ENCODE measurements around the gene ANXA5. TPM values are rescaled to one million over a fixed set of nuclear protein-coding genes. Genes with fewer than 3 reads are reported as not detected.

ANXA5 gene
- total and polyA plus RNA-seq, 2 donors (not counting 1 experiment from before 2014, with no cell fraction given), result 42.4 to 67.8 TPM

DNA sequence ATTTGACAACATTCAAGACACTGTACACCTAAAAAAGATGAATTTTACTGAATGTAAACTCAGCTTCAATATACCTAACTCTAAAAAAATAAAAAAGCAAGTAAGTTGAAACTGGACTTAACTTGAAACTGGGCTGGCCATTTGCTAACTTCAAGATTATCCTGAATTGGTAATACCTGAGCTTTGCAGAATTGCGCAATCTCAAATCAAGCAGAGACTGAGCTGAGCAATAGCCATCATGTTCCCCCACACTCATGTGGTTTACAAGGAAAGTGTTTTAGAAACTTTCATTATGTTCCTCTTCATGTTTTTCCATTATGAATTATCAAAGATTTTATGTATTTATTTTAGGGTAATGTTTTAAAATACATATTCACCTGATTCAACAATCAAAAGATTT lies 38.7 kb downstream of the ANXA5 start:
- H2AFZ ChIP-seq (ENCODE audit: insufficient read depth, low read depth, low read length, poor library complexity, severe bottlenecking), result no peak overlapping the region
- Mint-ChIP-seq H3K27me3 (no peaks in the 10 kb centered on the region), H3K4me1 (peaks cover 10% of the 10 kb centered on the region), H3K27ac (no peak overlapping the region), H3K4me3 (no peak overlapping the region), H3K9me3 (ENCODE audit: insufficient read depth) (no peaks in the 10 kb centered on the region)
- WGBS (ENCODE audit: insufficient coverage), result no CpG with 5 or more reads among the region's 1 CpG
- peaks cover 0 to 3% of the 10 kb centered on the region in 2 donors for H3K4me1 ChIP-seq (ENCODE audit: control insufficient read depth in 2 of 2, insufficient read depth in 2 of 2, low read length in 2 of 2)
- H3K79me2 ChIP-seq (ENCODE audit: control insufficient read depth, insufficient read depth, low read length), result no peaks in the 10 kb centered on the region
- no peak overlapping the region for H3K4me3 ChIP-seq (ENCODE audit: control extremely low read depth in 1 of 5, extremely low read depth in 1 of 5, insufficient read depth in 1 of 5, low read depth in 2 of 5, low read length in 4 of 5)
- POLR2A ChIA-PET, result no interaction called here
- peaks cover 0 to 1% (median 0%) of the 10 kb centered on the region in 3 donors for H3K9me3 ChIP-seq (ENCODE audit: control extremely low read depth in 1 of 3, control insufficient read depth in 2 of 3, insufficient read depth in 1 of 3, low read length in 2 of 3)
- H3K27ac ChIP-seq (ENCODE audit: low read length in 2 of 2), result no peak overlapping the region
- no peak for TF ChIP-seq EZH2 (IDR thresholded peaks at IDR 0.05; ENCODE audit: borderline replicate concordance, insufficient read depth, low read depth, low read length, poor library complexity, severe bottlenecking)
- TF ChIP-seq, protein P1, sequence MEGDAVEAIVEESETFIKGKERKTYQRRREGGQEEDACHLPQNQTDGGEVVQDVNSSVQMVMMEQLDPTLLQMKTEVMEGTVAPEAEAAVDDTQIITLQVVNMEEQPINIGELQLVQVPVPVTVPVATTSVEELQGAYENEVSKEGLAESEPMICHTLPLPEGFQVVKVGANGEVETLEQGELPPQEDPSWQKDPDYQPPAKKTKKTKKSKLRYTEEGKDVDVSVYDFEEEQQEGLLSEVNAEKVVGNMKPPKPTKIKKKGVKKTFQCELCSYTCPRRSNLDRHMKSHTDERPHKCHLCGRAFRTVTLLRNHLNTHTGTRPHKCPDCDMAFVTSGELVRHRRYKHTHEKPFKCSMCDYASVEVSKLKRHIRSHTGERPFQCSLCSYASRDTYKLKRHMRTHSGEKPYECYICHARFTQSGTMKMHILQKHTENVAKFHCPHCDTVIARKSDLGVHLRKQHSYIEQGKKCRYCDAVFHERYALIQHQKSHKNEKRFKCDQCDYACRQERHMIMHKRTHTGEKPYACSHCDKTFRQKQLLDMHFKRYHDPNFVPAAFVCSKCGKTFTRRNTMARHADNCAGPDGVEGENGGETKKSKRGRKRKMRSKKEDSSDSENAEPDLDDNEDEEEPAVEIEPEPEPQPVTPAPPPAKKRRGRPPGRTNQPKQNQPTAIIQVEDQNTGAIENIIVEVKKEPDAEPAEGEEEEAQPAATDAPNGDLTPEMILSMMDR (IDR thresholded peaks at IDR 0.05), result no peak
- no peak for DNase-seq
- no peaks in the 10 kb centered on the region for H3K36me3 ChIP-seq (replicated peaks in 1 of 2; ENCODE audit: control extremely low read depth in 1 of 2, control insufficient read depth in 1 of 2, extremely low read depth in 1 of 2, insufficient read depth in 2 of 2, low read length in 1 of 2)
- no peaks in the 10 kb centered on the region for H3K27me3 ChIP-seq (replicated peaks in 1 of 4; ENCODE audit: control extremely low read depth in 1 of 4, control insufficient read depth in 3 of 4, insufficient read depth in 4 of 4, low read length in 3 of 4)
- H3K4me2 ChIP-seq (replicated peaks; ENCODE audit: low read depth, low read length, poor library complexity, severe bottlenecking), result no peak overlapping the region
- no peaks in the 10 kb centered on the region for H4K20me1 ChIP-seq (ENCODE audit: control insufficient read depth, insufficient read depth, low read length, poor library complexity, severe bottlenecking)
- no peak overlapping the region for H3K9ac ChIP-seq (ENCODE audit: low read length)
- intact Hi-C loops (cut with micrococcal nuclease), result no loop called here
- CTCF ChIA-PET, result no interaction called here
- ATAC-seq (ENCODE audit: low read depth), result no peak

DNA sequence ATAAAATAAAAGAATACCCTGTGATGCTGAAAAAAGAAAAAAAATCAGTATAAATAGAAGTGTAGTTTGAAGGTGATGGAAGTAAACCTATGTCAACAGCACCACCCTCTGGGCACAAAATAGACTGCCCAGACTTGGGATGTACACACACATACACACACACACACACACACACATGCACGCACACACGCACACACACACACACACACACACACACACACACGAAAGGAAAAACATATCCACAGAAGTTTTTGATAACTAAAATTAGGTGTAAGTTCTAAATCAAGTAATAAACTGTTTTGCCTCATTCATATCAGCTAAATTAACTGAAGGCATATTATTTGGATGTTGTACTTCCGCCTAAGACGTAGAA lies 40.5 kb downstream of the ANXA5 start:
- peak; percentile 4 for DNase-seq
- H4K20me1 ChIP-seq (ENCODE audit: control insufficient read depth, insufficient read depth, low read length, poor library complexity, severe bottlenecking), result no peaks in the 10 kb centered on the region
- H3K4me2 ChIP-seq (replicated peaks; ENCODE audit: low read depth, low read length, poor library complexity, severe bottlenecking), result no peak overlapping the region
- POLR2A ChIA-PET, result no interaction called here
- H2AFZ ChIP-seq (ENCODE audit: insufficient read depth, low read depth, low read length, poor library complexity, severe bottlenecking), result no peak overlapping the region
- no peak overlapping the region for H3K27ac ChIP-seq (ENCODE audit: low read length in 2 of 2)
- H3K4me1 ChIP-seq (ENCODE audit: control insufficient read depth in 2 of 2, insufficient read depth in 2 of 2, low read length in 2 of 2), result peaks cover 0 to 3% of the 10 kb centered on the region in 2 donors
- no peaks in the 10 kb centered on the region for H3K36me3 ChIP-seq (replicated peaks in 1 of 2; ENCODE audit: control extremely low read depth in 1 of 2, control insufficient read depth in 1 of 2, extremely low read depth in 1 of 2, insufficient read depth in 2 of 2, low read length in 1 of 2)
- Mint-ChIP-seq H3K4me3 (no peak overlapping the region), H3K4me1 (peaks cover 10% of the 10 kb centered on the region), H3K27ac (no peak overlapping the region), H3K9me3 (ENCODE audit: insufficient read depth) (no peaks in the 10 kb centered on the region), H3K27me3 (peaks cover 4% of the 10 kb centered on the region)
- H3K9ac ChIP-seq (ENCODE audit: low read length), result no peak overlapping the region
- peaks cover 0 to 1% (median 0%) of the 10 kb centered on the region in 3 donors for H3K9me3 ChIP-seq (ENCODE audit: control extremely low read depth in 1 of 3, control insufficient read depth in 2 of 3, insufficient read depth in 1 of 3, low read length in 2 of 3)
- ATAC-seq (ENCODE audit: low read depth), result no peak
- intact Hi-C loops (cut with micrococcal nuclease), result no loop called here
- TF ChIP-seq, protein P1 (IDR thresholded peaks at IDR 0.05), result no peak
- no peak for TF ChIP-seq EZH2 (IDR thresholded peaks at IDR 0.05; ENCODE audit: borderline replicate concordance, insufficient read depth, low read depth, low read length, poor library complexity, severe bottlenecking)
- no peaks in the 10 kb centered on the region for H3K27me3 ChIP-seq (replicated peaks in 1 of 4; ENCODE audit: control extremely low read depth in 1 of 4, control insufficient read depth in 3 of 4, insufficient read depth in 4 of 4, low read length in 3 of 4)
- WGBS (ENCODE audit: insufficient coverage), result no CpG with 5 or more reads among the region's 5 CpGs
- no peaks in the 10 kb centered on the region for H3K79me2 ChIP-seq (ENCODE audit: control insufficient read depth, insufficient read depth, low read length)
- H3K4me3 ChIP-seq (ENCODE audit: control extremely low read depth in 1 of 5, extremely low read depth in 1 of 5, insufficient read depth in 1 of 5, low read depth in 2 of 5, low read length in 4 of 5), result no peak overlapping the region
- CTCF ChIA-PET, result interaction anchor here (0.9 kb wide), 1 partner anchor 12 kb away, joined by 3 read pairs; no protein-coding TSS in a partner anchor
